Activated CD4-positive, alpha-beta T cell treated with anti-CD3 and anti-CD28 coated beads for 36 hours (primary cell): Measurements from ENCODE around the gene H3-3A. TPM values are rescaled to one million over a fixed set of nuclear protein-coding genes. Genes with fewer than 3 reads are reported as not detected.
A peak's percentile ranks its signal among the peaks of the same experiment; 100 is the strongest.

ENCODE experiments used
- ATAC-seq: fragments of 200-7000 bp; cut with Tn5 transposase; one replicate; pipeline ENCODE4 v1.10.0; 2021; ENCODE audit warnings: mild to moderate bottlenecking, moderate library complexity
- CTCF ChIA-PET: fragments of 350-600 bp; sonication (Branson Sonifier 250); formaldehyde crosslinking; loops from one replicate; lab custom pipeline; 2021; ENCODE audit warnings: antibody characterized with exemption; lab: Charles Lee
- POLR2A ChIA-PET: fragments of 350-600 bp; sonication (Branson Sonifier 250); formaldehyde crosslinking; loops from one replicate; lab custom pipeline; 2021; ENCODE audit warnings: antibody characterized with exemption, inconsistent platforms; lab: Charles Lee
- DNase-seq: peaks from one replicate; pipeline ENCODE4 v3.0.0-alpha.2; 2020
- H3K27ac Mint-ChIP-seq: one replicate; pipeline ENCODE4 v1.8.0; 2021; ENCODE audit warnings: mixed read lengths
- H3K27me3 Mint-ChIP-seq: one replicate; pipeline ENCODE4 v1.8.0; 2021; ENCODE audit warnings: mixed read lengths
- H3K36me3 Mint-ChIP-seq: one replicate; pipeline ENCODE4 v1.8.0; 2021; ENCODE audit warnings: low read depth, mixed read lengths
- H3K4me1 Mint-ChIP-seq: one replicate; pipeline ENCODE4 v1.8.0; 2021; ENCODE audit warnings: mixed read lengths
- H3K4me3 Mint-ChIP-seq: one replicate; pipeline ENCODE4 v1.8.0; 2021; ENCODE audit warnings: mild to moderate bottlenecking, moderate library complexity, mixed read lengths
- H3K9me3 Mint-ChIP-seq: one replicate; pipeline ENCODE4 v1.8.0; 2021; ENCODE audit warnings: low read depth, mixed read lengths
- intact Hi-C, 2 experiments: fragments of 100-400 bp; cut with DNase I in 1 of 2; cut with micrococcal nuclease in 1 of 2; formaldehyde crosslinking; loops; one replicate each; pipeline versions ENCODE4 v1.14.2 to v1.15.1; 2022 to 2024; cut with DNase I, micrococcal nuclease
- total RNA-seq, 2 experiments: library from RNA; stranded (reverse); gene quantifications; one replicate each; pipeline ENCODE4 v1.2.3, GENCODE V29; 2021

The H3-3A gene
- total RNA-seq, 2 experiments from 2014 or later: 176 to 275 TPM

DNA sequence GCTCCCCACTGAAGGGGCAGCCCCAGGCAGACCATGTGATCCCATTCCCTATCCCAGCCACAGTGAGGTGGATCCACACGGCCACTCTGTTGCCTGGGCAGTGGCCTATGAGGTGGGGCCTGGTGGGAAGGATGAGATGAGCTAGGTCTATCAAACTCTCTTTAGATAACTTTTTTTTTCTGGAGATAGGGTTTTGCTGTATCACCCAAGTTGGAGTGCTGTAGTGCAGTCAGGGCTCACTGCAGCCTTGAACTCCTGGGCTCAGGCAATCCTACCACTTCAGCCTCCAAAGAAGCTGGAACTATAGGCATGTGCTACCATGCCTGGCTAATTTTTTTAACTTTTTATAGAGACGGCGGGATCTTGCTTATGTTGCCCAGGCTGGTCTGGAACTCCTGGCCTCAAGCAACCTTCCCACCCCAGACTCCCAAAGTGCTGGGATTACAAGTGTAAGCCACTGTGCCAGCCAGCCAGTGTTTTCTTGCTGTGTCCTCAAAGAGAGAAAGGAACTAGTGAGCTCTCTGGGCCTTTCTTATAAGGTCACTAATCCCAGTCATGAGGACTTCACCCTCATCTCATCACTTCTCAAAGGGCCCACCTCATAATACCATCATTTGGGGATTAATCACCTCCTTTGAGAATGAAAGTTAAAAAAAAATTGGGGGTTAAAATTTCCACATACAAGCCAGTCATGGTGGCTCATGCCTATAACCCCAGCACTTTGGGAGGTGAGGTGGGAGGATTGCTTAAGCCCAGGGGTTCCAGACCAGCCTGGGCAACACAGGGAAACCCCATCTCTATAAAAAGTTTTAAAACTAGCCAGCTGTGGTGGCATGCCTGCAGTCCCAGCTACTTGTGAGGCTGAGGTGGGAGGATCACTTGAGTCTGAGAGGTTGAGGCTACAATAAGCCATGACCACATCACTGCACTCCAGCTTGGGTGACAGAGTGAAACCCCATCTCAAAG, 36.6 kb downstream of the H3-3A start:
- Mint-ChIP-seq H3K9me3 (no peaks in the 10 kb centered on the region), H3K36me3 (no peaks in the 10 kb centered on the region), H3K4me1 (peaks cover 12% of the 10 kb centered on the region), H3K27ac (no peak overlapping the region), H3K27me3 (peaks cover 4% of the 10 kb centered on the region), H3K4me3 (no peak overlapping the region)
- DNase-seq (no peak), ATAC-seq (peak; percentile 31)
- intact Hi-C loops: no loop called here
- ChIA-PET CTCF (interaction anchor here (0.7 to 2.0 kb wide), 9 partner anchors 9 to 321 kb away, joined by 3 to 8 read pairs (median 4); partner anchors contain the start of gene H3-3A), POLR2A (interaction anchor here (0.6 kb wide), 1 partner anchor 37 kb away, joined by 3 read pairs; no protein-coding TSS in a partner anchor)

DNA sequence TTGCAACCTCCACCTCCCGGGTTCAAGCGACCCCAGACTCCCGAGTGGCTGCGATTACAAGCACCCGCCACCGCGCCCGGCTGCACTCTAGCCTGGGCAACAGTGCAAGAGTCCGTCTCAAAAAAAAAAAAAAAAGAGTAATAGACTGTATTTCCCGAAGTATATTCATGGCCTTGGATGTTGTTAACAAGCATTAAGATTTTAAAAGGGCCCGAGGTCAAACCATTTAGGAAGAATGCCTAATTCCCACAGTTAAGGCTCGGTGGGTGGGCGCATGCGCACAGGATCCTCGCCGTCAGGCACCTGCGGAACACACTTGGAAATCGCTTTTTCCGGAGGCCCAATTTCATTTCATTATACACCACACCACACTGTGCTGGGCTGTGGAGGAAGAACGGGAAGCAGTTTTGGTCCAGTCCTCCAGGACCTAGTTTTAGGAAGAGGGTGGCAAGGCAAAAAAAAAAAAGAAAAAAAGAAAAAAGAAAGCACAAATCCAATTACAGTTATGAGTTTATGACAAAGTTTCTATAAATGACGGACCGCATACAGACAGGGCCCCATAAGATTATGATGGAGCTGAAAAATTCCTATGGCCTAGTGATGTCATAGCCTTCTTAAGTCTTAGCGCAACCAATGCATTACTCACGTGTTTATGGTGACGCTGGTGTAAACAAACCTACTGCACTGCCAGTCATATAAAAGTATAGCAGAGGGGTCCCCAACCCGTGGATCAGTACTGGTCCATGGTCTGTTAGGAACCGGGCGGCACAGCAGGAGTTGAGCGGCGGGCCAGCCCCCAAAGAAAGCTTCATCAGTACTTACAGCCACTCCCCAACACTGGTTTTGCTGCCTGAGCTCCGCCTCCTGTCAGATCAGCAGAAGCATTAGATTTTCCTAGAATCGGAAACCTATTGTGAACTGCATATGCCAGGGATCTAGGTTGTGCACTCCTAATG, 38.2 kb downstream of the H3-3A start:
- H3K9me3 Mint-ChIP-seq: no peaks in the 10 kb centered on the region
- no peaks in the 10 kb centered on the region for H3K36me3 Mint-ChIP-seq
- ChIA-PET CTCF (interaction anchor here (0.6 to 2.8 kb wide), 10 partner anchors 11 to 323 kb away, joined by 3 to 8 read pairs (median 3); partner anchors contain the start of gene H3-3A), POLR2A (interaction anchor here (0.6 to 1.3 kb wide), 2 partner anchors 31 to 199 kb away, joined by 6 read pairs; no protein-coding TSS in a partner anchor)
- peak overlapping the region; percentile 56 for H3K27ac Mint-ChIP-seq
- DNase-seq (peak; percentile 50), ATAC-seq (peak; percentile 64)
- H3K4me1 Mint-ChIP-seq: peaks cover 12% of the 10 kb centered on the region
- peaks cover 2% of the 10 kb centered on the region for H3K27me3 Mint-ChIP-seq
- H3K4me3 Mint-ChIP-seq: peak overlapping the region; percentile 70
- intact Hi-C loops: no loop called here

- Mint-ChIP-seq H3K27ac (no peak overlapping the region), H3K36me3 (no peaks in the 10 kb centered on the region), H3K9me3 (no peaks in the 10 kb centered on the region), H3K27me3 (peaks cover 2% of the 10 kb centered on the region), H3K4me3 (no peak overlapping the region), H3K4me1 (peaks cover 15% of the 10 kb centered on the region)
- intact Hi-C loops: no loop called here
- POLR2A ChIA-PET: interaction anchor here (0.9 kb wide), 1 partner anchor 31 kb away, joined by 3 read pairs; no protein-coding TSS in a partner anchor
- CTCF ChIA-PET: interaction anchor here (0.5 kb wide), 1 partner anchor 38 kb away, joined by 3 read pairs; no protein-coding TSS in a partner anchor
- DNase-seq (no peak), ATAC-seq (no peak)
Measured at GRCh38 chr1:226104671-226105121, 42.2 kb downstream of the H3-3A start.

DNA sequence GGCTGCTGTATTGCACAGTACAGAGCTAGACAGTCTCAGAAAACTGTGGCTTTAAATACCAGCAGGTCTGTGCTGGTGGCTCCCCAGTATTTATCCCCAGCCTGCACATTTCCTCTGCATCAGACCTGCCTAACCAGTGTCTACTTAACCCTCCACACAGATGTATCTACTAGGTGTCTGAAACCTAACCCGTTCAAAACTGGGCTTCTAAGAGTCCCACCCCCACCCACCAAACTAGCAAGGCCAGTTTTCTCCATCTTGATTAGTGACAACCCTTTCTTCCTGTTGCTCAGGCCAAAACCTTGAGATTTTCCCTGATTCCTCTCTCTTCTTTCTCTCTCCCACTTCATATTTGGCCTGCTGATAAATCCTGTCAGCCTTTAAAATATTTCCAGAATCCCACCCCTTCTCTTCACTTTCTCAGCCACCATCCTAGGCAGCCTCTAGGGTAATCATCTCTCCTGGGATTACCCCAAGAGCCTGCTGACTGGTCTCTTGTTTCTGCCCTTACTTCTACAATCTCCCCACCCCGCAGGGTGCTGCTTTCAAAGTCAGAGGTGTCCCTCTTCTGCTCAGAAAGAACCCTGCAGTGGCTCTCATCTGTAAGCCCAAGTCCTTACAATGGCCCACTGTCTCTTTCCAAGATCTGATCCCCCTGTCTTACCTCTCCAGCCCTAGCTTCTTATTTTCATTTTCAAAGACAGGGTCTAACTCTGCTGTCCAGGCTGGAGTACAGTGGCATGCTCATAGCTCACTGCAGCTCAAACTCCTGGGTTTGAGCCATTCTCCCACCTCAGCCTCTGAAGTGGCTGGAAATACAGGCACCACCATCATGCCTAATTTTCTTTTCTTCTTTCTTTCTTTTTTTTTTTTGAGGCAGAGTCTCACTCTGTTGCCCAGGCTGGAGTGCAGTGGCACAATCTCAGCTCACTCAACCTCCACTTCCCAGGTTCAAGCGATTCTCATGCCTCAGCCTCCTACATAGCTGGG, 45.2 kb downstream of the H3-3A start:
- Mint-ChIP-seq H3K4me3 (no peak overlapping the region), H3K27ac (no peak overlapping the region), H3K27me3 (no peaks in the 10 kb centered on the region), H3K4me1 (peaks cover 9% of the 10 kb centered on the region), H3K36me3 (no peaks in the 10 kb centered on the region), H3K9me3 (no peaks in the 10 kb centered on the region)
- CTCF ChIA-PET: interaction anchor here (0.6 to 2.1 kb wide), 7 partner anchors 11 to 225 kb away, joined by 3 to 6 read pairs (median 4); no protein-coding TSS in a partner anchor
- DNase-seq: no peak
- intact Hi-C loops: no loop called here
- no peak for ATAC-seq
- POLR2A ChIA-PET: interaction anchor here (2.4 to 3.6 kb wide), 2 partner anchors 24 to 41 kb away, joined by 5 to 11 read pairs; no protein-coding TSS in a partner anchor

DNA sequence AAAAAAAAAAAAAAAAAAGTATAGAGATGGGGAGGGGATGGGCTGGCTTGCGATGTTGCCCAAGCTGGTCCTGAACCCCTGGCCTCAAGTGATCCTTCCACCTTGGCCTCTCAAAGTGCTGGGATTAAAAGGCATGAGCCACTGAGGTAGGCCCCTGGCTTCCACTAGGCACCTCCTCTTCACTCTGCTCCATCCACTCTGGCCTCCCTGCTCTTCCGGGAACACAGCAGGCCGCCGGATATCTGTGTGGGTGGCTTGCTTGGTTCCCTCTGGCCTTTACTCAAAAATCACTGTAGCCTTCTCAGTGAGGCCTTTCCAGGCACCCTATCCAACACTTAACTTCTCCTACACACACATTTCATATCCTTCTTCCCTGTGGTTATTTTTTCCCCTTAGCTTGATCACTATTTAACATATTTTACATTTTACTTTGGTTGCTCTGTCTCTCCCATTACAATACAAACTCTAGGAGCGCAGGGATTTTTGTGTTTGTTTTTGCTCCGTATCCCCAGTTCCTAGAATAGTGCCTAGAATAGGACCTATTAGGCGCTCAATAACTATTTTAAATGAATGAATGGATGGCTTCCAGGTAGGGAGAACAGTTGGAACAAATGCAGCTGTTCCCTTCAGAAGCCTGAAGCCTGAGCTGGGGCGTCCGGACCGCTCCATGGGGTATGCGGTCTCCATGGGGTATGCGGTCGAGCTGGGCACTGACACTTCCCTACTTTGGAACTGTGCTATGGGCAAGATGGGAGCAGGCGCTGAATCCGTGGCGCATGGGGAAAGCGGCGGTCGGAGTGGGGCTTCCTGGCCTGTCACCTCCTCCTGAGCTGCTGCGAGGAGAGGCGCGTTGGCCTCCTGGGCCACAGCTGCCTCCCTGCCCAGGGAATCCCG, 46.7 kb downstream of the H3-3A start:
- no peaks in the 10 kb centered on the region for H3K27me3 Mint-ChIP-seq
- CTCF ChIA-PET: interaction anchor here (0.7 to 2.1 kb wide), 9 partner anchors 9 to 153 kb away, joined by 3 to 6 read pairs (median 4); no protein-coding TSS in a partner anchor
- H3K4me3 Mint-ChIP-seq: peak overlapping the region; percentile 81
- peaks cover 9% of the 10 kb centered on the region for H3K4me1 Mint-ChIP-seq
- no peak for DNase-seq
- POLR2A ChIA-PET: interaction anchor here (0.6 to 3.6 kb wide), 3 partner anchors 26 to 42 kb away, joined by 4 to 11 read pairs (median 5); no protein-coding TSS in a partner anchor
- intact Hi-C loops: no loop called here
- H3K27ac Mint-ChIP-seq: peak overlapping the region; percentile 59
- no peak for ATAC-seq
- no peaks in the 10 kb centered on the region for H3K9me3 Mint-ChIP-seq
- no peaks in the 10 kb centered on the region for H3K36me3 Mint-ChIP-seq

DNA sequence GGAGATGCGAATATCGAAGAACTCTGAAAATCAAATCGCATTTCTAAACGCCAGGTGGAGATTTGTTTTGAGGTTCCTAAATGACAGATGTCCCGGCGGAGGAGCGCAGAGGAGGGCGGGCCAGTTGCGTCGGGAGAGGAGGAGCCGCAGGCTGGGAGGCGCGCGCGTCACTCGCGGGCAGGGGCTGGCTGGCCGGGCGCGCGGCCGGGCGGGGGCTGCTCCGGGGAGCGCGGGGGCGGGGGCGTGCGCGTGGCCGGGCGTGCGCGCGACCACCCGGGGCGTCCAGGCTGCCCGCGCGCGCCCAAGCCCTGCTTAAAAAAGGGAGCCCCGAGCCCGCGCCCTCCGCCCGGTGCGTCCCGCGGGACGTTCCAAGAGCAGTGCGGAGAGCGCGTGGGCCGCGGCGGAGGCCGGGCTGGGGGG, 47.3 kb downstream of the H3-3A start:
- intact Hi-C loops: loop anchor here in 1 of 2 experiments (1.0 kb wide), 4 partner anchors 11 to 111 kb away; partner anchors contain the start of genes H3-3A and SDE2
- Mint-ChIP-seq H3K36me3 (no peaks in the 10 kb centered on the region), H3K9me3 (no peaks in the 10 kb centered on the region), H3K4me3 (peak overlapping the region; percentile 81), H3K27me3 (no peaks in the 10 kb centered on the region), H3K4me1 (peaks cover 9% of the 10 kb centered on the region), H3K27ac (peak overlapping the region; percentile 59)
- ATAC-seq: peak; percentile 90
- ChIA-PET CTCF (interaction anchor here (0.7 to 2.1 kb wide), 10 partner anchors 8 to 153 kb away, joined by 3 to 9 read pairs (median 4); no protein-coding TSS in a partner anchor), POLR2A (interaction anchor here (0.7 to 3.6 kb wide), 5 partner anchors 13 to 45 kb away, joined by 3 to 11 read pairs (median 5); no protein-coding TSS in a partner anchor)
- peak; percentile 90 for DNase-seq

GRCh38 chr1:226110249-226111097, 48.0 kb downstream of the H3-3A start:
- Mint-ChIP-seq H3K27ac (no peak overlapping the region), H3K27me3 (no peaks in the 10 kb centered on the region), H3K4me3 (peak overlapping the region; percentile 81), H3K4me1 (peaks cover 9% of the 10 kb centered on the region), H3K36me3 (no peaks in the 10 kb centered on the region), H3K9me3 (no peaks in the 10 kb centered on the region)
- ChIA-PET CTCF (interaction anchor here (0.6 to 2.5 kb wide), 10 partner anchors 10 to 276 kb away, joined by 3 to 16 read pairs (median 5); no protein-coding TSS in a partner anchor), POLR2A (interaction anchor here (0.6 to 3.6 kb wide), 7 partner anchors 8 to 111 kb away, joined by 3 to 11 read pairs (median 4); partner anchors contain the start of gene SDE2)
- DNase-seq (peak; percentile 80), ATAC-seq (peak; percentile 70)
- intact Hi-C loops: loop anchor here in 1 of 2 experiments (1.0 kb wide), 4 partner anchors 11 to 111 kb away; partner anchors contain the start of genes H3-3A and SDE2
